ENCODE data around the gene HELB. TPM values are rescaled to one million over a fixed set of nuclear protein-coding genes. Genes with fewer than 3 reads are reported as not detected.

Gene HELB
- total and polyA plus RNA-seq, 8 donors: 0.31 to 10.1 (median 0.73) TPM

DNA sequence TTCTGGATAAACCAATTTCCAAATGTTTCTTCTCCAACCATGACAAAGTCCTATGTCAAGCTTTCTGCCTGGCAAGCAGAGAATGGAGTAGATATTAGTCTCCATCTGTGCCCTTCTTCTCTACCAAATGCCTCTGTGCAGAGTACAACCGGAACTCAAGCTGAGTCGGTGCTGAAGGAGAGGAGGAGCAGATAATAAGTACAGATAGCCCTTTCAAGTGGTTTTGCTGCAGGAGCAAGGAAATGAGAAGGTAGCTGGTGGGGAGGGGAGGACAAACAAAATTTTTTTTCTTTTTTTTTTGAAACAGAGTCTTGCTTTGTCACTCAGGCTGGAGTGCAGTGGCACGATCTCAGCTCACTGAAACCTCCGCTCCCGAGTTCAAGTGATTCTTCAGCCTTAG lies 14.2 kb upstream of the HELB start:
- no peak overlapping the region for H3K4me3 ChIP-seq
- intact Hi-C loops (cut with DNase I; ENCODE audit: low total_unique reads): no loop called here
- WGBS, 5 donors: 73 to 82% (median 75%) methylated on average over 5 of the region's 5 CpGs
- TF ChIP-seq POLR2A (IDR thresholded peaks at IDR 0.05) (no peak), CTCF (IDR thresholded peaks at IDR 0.05) (no peak), POLR2AphosphoS5 (IDR thresholded peaks at IDR 0.05) (no peak), EP300 (IDR thresholded peaks at IDR 0.05) (no peak)
- H3K27me3 ChIP-seq: peaks cover 0 to 7% (median 0%) of the 10 kb centered on the region in 3 donors
- H3K9me3 ChIP-seq: no peaks in the 10 kb centered on the region
- H3K4me1 ChIP-seq: no peaks in the 10 kb centered on the region
- H3K27ac ChIP-seq: no peak overlapping the region
- H3K36me3 ChIP-seq: no peaks in the 10 kb centered on the region
- peak in 1 of 2 donors; percentile 50 for DNase-seq

DNA sequence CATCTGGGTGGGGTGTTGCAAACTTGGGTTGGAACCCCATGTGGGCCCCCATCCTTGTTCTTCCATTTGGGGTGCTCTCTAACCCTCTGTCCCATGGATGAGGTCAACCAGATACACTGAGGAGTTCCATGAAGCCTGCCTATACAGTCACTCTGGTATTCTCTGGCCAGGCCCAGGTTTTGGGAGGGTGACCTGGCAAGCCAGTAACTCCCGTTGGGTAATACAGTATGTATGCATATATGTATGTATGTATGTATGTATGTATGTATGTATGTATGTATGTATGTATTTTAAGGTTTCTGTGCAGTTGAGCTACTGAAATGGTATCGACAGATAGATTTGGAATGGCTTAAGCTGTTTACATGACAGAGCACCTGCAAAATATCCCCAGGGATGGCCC lies 12.8 kb upstream of the HELB start:
- Histone ChIP-seq H3K36me3 (no peaks in the 10 kb centered on the region), H3K9me3 (no peaks in the 10 kb centered on the region), H3K4me1 (no peaks in the 10 kb centered on the region), H3K27me3 (peaks cover 0 to 8% (median 0%) of the 10 kb centered on the region in 3 donors), H3K4me3 (no peak overlapping the region), H3K27ac (no peak overlapping the region)
- TF ChIP-seq EP300 (IDR thresholded peaks at IDR 0.05): no peak
- TF ChIP-seq POLR2AphosphoS5 (IDR thresholded peaks at IDR 0.05): no peak
- TF ChIP-seq POLR2A (IDR thresholded peaks at IDR 0.05): no peak
- TF ChIP-seq CTCF (IDR thresholded peaks at IDR 0.05): no peak
- WGBS, 5 donors: 86 to 95% (median 93%) methylated on average over 2 of the region's 2 CpGs
- intact Hi-C loops (cut with DNase I; ENCODE audit: low total_unique reads): no loop called here
- DNase-seq: no peak

DNA sequence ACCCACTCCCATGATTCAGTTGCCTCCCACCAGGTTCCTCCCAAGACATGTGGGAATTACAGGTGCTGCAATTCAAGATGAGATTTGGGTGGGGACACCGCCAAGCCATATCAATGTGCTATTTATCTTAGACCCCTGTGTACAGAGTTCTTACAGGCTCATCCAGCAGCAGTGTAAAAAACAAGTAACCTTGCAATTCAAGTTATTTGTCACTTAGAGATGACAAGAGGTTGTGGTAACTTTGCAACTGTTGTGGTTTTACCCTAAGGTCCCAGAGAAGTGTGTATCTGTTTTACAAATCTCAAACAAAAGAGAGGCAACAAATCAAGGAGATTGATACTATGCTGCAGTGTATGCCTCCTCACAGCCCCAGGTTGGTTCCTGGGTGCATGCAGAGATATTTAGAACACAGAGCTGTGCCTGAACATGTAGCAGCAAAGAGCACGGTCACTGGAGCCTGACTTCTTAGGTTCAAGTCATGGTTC lies 11.5 kb upstream of the HELB start:
- Histone ChIP-seq H3K27me3 (peaks cover 0 to 8% (median 0%) of the 10 kb centered on the region in 3 donors), H3K4me3 (no peak overlapping the region), H3K36me3 (no peaks in the 10 kb centered on the region), H3K4me1 (no peaks in the 10 kb centered on the region), H3K9me3 (no peaks in the 10 kb centered on the region), H3K27ac (no peak overlapping the region)
- WGBS, 5 donors: 59 to 79% (median 68%) methylated on average over 2 of the region's 2 CpGs
- DNase-seq: peak in 1 of 2 donors; percentile 16
- intact Hi-C loops (cut with DNase I; ENCODE audit: low total_unique reads): no loop called here
- TF ChIP-seq POLR2A (IDR thresholded peaks at IDR 0.05): no peak
- no peak for TF ChIP-seq EP300 (IDR thresholded peaks at IDR 0.05)
- TF ChIP-seq CTCF (IDR thresholded peaks at IDR 0.05): no peak
- TF ChIP-seq POLR2AphosphoS5 (IDR thresholded peaks at IDR 0.05): no peak

DNA sequence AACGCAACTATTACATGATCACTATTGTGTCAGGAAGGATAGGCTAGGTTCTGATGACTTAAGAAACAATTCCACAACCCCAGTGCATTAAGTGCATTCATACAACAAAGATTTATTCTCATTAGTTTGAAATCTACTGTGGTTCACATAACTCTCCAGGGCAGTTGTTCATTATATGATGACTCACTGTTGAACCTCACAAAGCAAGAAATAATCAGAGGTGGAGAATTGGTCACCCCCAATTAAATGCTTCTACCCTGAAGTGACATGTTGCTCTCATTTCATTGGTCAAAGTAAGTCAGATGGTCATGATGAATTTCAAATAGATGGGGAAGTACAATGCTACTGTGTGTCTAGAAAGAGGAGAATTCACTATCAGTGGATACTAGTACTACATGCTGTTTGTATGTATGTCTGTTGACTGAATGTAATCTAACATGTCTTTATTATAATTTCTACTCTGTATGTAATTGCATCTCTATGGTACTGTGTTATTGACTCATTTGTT lies 6.1 kb upstream of the HELB start:
- Histone ChIP-seq H3K4me1 (peaks cover 0 to 2% (median under 1%) of the 10 kb centered on the region in 4 donors), H3K27me3 (peaks cover 0 to 11% (median 0%) of the 10 kb centered on the region in 3 donors), H3K4me3 (no peak overlapping the region), H3K36me3 (no peaks in the 10 kb centered on the region), H3K9me3 (no peaks in the 10 kb centered on the region), H3K27ac (no peak overlapping the region)
- TF ChIP-seq POLR2A (IDR thresholded peaks at IDR 0.05) (no peak), CTCF (IDR thresholded peaks at IDR 0.05) (no peak), POLR2AphosphoS5 (IDR thresholded peaks at IDR 0.05) (no peak), EP300 (IDR thresholded peaks at IDR 0.05) (no peak)
- WGBS, 5 donors: 81 to 96% (median 95%) methylated on average over 1 of the region's 1 CpG
- intact Hi-C loops (cut with DNase I; ENCODE audit: low total_unique reads): no loop called here
- DNase-seq: no peak

Measured in stomach (tissue), 9 donors.